HepG2 (cell line): ENCODE measurements around the gene DDAH1. TPM values are rescaled to one million over a fixed set of nuclear protein-coding genes. Genes with fewer than 3 reads are reported as not detected.

ENCODE experiments used
- AGO2 ChIP-seq: fragments of 200-400 bp; formaldehyde crosslinking; optimal IDR thresholded peaks from 2 replicates; pipeline ENCODE3; 2017; ENCODE audit warnings: mild to moderate bottlenecking, low read depth, low read length, moderate library complexity
- CBX5 ChIP-seq: sonication (generic); formaldehyde crosslinking; IDR thresholded peaks from 2 replicates; pipeline ENCODE4 v1.4.0; 2020; ENCODE audit warnings: missing genetic modification reagents, borderline replicate concordance
- DDIT3 ChIP-seq: sonication (generic); formaldehyde crosslinking; IDR thresholded peaks from 2 replicates; pipeline ENCODE4 v1.4.0; 2020; ENCODE audit warnings: mild to moderate bottlenecking, missing genetic modification reagents
- ELK4 ChIP-seq: sonication (generic); formaldehyde crosslinking; IDR thresholded peaks from 2 replicates; pipeline ENCODE4 v1.9.0; 2021; ENCODE audit warnings: missing genetic modification reagents, borderline replicate concordance
- NFKB2 ChIP-seq: sonication (generic); formaldehyde crosslinking; IDR thresholded peaks from 2 replicates; pipeline ENCODE4 v1.4.0; 2020; ENCODE audit warnings: missing genetic modification reagents, borderline replicate concordance
- NONO ChIP-seq, 2 experiments: fragments of 450-650 bp in 1 of 2; sonication (generic) in 1 of 2; formaldehyde crosslinking in 1 of 2; IDR thresholded peaks in 1 of 2; conservative IDR thresholded peaks in 1 of 2; 2 replicates each; pipeline versions ENCODE4 v1.6.1 to v1.8.0; 2017 to 2022; ENCODE audit warnings: mild to moderate bottlenecking in 1 of 2, missing genetic modification reagents in 1 of 2, moderate library complexity in 1 of 2
- NR2F6 ChIP-seq, 2 experiments: IDR thresholded peaks; 2 replicates each; pipeline ENCODE4 v1.6.1; 2016; ENCODE audit warnings: antibody characterized with exemption in 1 of 2, mild to moderate bottlenecking in 1 of 2
- TOE1 ChIP-seq: sonication (generic); formaldehyde crosslinking; IDR thresholded peaks from 2 replicates; pipeline ENCODE4 v1.4.0; 2020; ENCODE audit warnings: mild to moderate bottlenecking, missing genetic modification reagents
- ZFP36L2 ChIP-seq: sonication (generic); formaldehyde crosslinking; IDR thresholded peaks from 2 replicates; pipeline ENCODE4 v1.4.0; 2020; ENCODE audit warnings: missing genetic modification reagents
- ZKSCAN8 ChIP-seq: IDR thresholded peaks from 2 replicates; pipeline ENCODE4 v1.6.1; 2016; ENCODE audit warnings: borderline replicate concordance, missing genetic modification reagents, missing compliant biosample characterization
- ZMAT3 ChIP-seq: sonication (generic); formaldehyde crosslinking; conservative IDR thresholded peaks from 2 replicates; pipeline ENCODE4 v1.7.0; 2021; ENCODE audit warnings: missing genetic modification reagents
- ZNF225 ChIP-seq: sonication (generic); formaldehyde crosslinking; IDR thresholded peaks from 2 replicates; pipeline ENCODE4 v1.4.0; 2020; ENCODE audit warnings: mild to moderate bottlenecking, missing genetic modification reagents
- ZNF460 ChIP-seq: sonication (generic); formaldehyde crosslinking; IDR thresholded peaks from 2 replicates; pipeline ENCODE4 v1.5.1; 2020; ENCODE audit warnings: missing genetic modification reagents, mild to moderate bottlenecking, borderline replicate concordance
- ZNF616 ChIP-seq: sonication (generic); formaldehyde crosslinking; IDR thresholded peaks from 2 replicates; pipeline ENCODE4 v1.5.0; 2020; ENCODE audit warnings: low read depth, mild to moderate bottlenecking, missing genetic modification reagents
- ZNF850 ChIP-seq: sonication (generic); formaldehyde crosslinking; conservative IDR thresholded peaks from 2 replicates; pipeline ENCODE4 v1.9.0; 2021; ENCODE audit warnings: mild to moderate bottlenecking, missing genetic modification reagents
- polyA plus RNA-seq, 8 experiments: library from polyadenylated mRNA; depleted of rRNA in 3 of 8; stranded (reverse) in 7 of 8; unstranded in 1 of 8; fragments of >200 nt; fragmentation: Illumina TruSeq in 4 of 8; extraction: Trizol in 4 of 8; gene quantifications; 2 replicates each; pipeline versions ENCODE4 v1.2.1 to v1.2.3, GENCODE V29; 2011 to 2016; ENCODE audit warnings: low read depth in 4 of 8, missing spikeins in 1 of 8, mixed read lengths in 1 of 8; ENCODE audit not compliant: insufficient read depth in 1 of 8
- total RNA-seq, 5 experiments: library from RNA; depleted of rRNA; stranded (reverse); fragments of >200 nt; fragmentation: Illumina TruSeq; extraction: Trizol; gene quantifications; 2 replicates each; pipeline ENCODE4 v1.2.3, GENCODE V29; 2016; ENCODE audit warnings: low read depth in 1 of 5
- TF ChIP-seq, protein P1 (sequence below): IDR thresholded peaks from 2 replicates; pipeline ENCODE4 v1.6.1; 2016; ENCODE audit warnings: low read depth, missing genetic modification reagents, missing compliant biosample characterization
- TF ChIP-seq, protein P2 (sequence below): sonication (generic); formaldehyde crosslinking; IDR thresholded peaks from 2 replicates; pipeline ENCODE4 v1.4.0; 2020; ENCODE audit warnings: missing genetic modification reagents

Gene DDAH1
- total and polyA plus RNA-seq, 2 of the 13 experiments (the other 11 are each of a cell fraction or from before 2014, with no cell fraction given) = 39.7 to 64.4 TPM

DNA sequence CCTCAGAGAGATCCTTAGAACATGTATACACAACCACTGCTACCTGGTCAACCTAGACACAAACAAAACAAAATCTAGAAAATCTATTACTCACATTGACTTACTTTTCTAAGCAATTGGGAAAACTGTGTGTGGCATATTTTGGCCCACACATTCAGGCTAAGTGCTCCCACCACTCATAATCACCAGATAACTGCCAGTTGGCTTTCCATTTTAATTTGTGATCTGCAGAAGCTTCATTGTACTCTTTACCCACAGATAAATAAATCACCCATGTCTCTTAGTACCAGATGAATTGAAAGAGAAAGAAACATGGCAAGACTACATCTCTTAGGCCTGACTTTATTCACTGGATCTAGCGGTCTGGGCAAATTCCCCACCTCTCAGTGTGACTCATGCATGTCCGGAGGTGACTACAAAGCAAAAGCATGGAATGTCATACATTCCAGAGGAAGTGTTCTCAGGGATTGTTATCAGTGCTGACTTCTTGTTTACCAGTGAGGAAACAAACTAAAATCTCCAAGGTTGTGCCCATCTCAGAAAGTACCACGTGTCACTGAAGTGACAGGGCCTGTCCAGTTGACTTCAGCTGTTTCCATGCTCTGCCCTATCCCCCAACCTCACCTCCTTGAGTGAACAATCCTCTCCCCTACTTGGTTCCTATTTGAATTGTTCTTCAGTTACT is 136.1 kb downstream of the DDAH1 start (continued):
- TF ChIP-seq NR2F6 (IDR thresholded peaks at IDR 0.05) (peak; percentile 28; the same call in 1 of the 2 replicates), NR2F6 (CRISPR knock-in tag; IDR thresholded peaks at IDR 0.05) (peak; percentile 73), ZNF850 (no peak), AGO2 (no peak), ZNF460 (CRISPR knock-in tag) (no peak), DDIT3 (CRISPR knock-in tag) (no peak), ZNF225 (CRISPR knock-in tag) (no peak), NFKB2 (CRISPR knock-in tag) (no peak), TOE1 (CRISPR knock-in tag) (no peak), CBX5 (CRISPR knock-in tag) (peak; percentile 70; the same call in 1 of the 2 replicates), ZNF616 (CRISPR knock-in tag) (no peak), NONO (IDR thresholded peaks at IDR 0.05) (no peak), NONO (CRISPR knock-in tag; conservative IDR thresholded peaks at IDR 0.05) (no peak), ZKSCAN8 (CRISPR knock-in tag) (peak; percentile 88; the same call in 1 of the 2 replicates), ZMAT3 (peak; percentile 52; the same call in 1 of the 2 replicates), ELK4 (CRISPR knock-in tag) (no peak), ZFP36L2 (CRISPR knock-in tag) (no peak)
- TF ChIP-seq, protein P1, sequence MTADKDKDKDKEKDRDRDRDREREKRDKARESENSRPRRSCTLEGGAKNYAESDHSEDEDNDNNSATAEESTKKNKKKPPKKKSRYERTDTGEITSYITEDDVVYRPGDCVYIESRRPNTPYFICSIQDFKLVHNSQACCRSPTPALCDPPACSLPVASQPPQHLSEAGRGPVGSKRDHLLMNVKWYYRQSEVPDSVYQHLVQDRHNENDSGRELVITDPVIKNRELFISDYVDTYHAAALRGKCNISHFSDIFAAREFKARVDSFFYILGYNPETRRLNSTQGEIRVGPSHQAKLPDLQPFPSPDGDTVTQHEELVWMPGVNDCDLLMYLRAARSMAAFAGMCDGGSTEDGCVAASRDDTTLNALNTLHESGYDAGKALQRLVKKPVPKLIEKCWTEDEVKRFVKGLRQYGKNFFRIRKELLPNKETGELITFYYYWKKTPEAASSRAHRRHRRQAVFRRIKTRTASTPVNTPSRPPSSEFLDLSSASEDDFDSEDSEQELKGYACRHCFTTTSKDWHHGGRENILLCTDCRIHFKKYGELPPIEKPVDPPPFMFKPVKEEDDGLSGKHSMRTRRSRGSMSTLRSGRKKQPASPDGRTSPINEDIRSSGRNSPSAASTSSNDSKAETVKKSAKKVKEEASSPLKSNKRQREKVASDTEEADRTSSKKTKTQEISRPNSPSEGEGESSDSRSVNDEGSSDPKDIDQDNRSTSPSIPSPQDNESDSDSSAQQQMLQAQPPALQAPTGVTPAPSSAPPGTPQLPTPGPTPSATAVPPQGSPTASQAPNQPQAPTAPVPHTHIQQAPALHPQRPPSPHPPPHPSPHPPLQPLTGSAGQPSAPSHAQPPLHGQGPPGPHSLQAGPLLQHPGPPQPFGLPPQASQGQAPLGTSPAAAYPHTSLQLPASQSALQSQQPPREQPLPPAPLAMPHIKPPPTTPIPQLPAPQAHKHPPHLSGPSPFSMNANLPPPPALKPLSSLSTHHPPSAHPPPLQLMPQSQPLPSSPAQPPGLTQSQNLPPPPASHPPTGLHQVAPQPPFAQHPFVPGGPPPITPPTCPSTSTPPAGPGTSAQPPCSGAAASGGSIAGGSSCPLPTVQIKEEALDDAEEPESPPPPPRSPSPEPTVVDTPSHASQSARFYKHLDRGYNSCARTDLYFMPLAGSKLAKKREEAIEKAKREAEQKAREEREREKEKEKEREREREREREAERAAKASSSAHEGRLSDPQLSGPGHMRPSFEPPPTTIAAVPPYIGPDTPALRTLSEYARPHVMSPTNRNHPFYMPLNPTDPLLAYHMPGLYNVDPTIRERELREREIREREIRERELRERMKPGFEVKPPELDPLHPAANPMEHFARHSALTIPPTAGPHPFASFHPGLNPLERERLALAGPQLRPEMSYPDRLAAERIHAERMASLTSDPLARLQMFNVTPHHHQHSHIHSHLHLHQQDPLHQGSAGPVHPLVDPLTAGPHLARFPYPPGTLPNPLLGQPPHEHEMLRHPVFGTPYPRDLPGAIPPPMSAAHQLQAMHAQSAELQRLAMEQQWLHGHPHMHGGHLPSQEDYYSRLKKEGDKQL (CRISPR knock-in tag) = peak; percentile 75; the same call in 1 of the 2 replicates
- TF ChIP-seq, protein P2, sequence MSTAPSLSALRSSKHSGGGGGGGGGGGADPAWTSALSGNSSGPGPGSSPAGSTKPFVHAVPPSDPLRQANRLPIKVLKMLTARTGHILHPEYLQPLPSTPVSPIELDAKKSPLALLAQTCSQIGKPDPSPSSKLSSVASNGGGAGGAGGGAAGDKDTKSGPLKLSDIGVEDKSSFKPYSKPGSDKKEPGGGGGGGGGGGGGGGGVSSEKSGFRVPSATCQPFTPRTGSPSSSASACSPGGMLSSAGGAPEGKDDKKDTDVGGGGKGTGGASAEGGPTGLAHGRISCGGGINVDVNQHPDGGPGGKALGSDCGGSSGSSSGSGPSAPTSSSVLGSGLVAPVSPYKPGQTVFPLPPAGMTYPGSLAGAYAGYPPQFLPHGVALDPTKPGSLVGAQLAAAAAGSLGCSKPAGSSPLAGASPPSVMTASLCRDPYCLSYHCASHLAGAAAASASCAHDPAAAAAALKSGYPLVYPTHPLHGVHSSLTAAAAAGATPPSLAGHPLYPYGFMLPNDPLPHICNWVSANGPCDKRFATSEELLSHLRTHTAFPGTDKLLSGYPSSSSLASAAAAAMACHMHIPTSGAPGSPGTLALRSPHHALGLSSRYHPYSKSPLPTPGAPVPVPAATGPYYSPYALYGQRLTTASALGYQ (CRISPR knock-in tag) = peak; percentile 30; the same call in 1 of the 2 replicates
